HL-60 (cell line): ENCODE data around the gene CALHM6.
A peak's percentile ranks its signal among the peaks of the same experiment; 100 is the strongest.

Source experiments
- GABPA ChIP-seq: IDR thresholded peaks from 2 replicates; pipeline ENCODE4 v1.6.1; 2012; ENCODE audit warnings: low read depth
- POLR2AphosphoS5 ChIP-seq: IDR thresholded peaks from 2 replicates; pipeline ENCODE4 v1.6.1; 2012; ENCODE audit warnings: low read depth
- SPI1 ChIP-seq: IDR thresholded peaks from 2 replicates; pipeline ENCODE4 v1.6.1; 2012; ENCODE audit warnings: low read depth, mild to moderate bottlenecking, borderline replicate concordance
- TF ChIP-seq, protein P1 (sequence below): IDR thresholded peaks from one replicate; pipeline ENCODE4 v1.5.1; 2011; ENCODE audit warnings: low read length, control low read depth, inconsistent platforms; ENCODE audit not compliant: insufficient read depth
- TF ChIP-seq, protein P2 (sequence below): IDR thresholded peaks from 2 replicates; pipeline ENCODE4 v1.6.1; 2012; ENCODE audit warnings: low read depth; ENCODE audit not compliant: insufficient replicate concordance

DNA sequence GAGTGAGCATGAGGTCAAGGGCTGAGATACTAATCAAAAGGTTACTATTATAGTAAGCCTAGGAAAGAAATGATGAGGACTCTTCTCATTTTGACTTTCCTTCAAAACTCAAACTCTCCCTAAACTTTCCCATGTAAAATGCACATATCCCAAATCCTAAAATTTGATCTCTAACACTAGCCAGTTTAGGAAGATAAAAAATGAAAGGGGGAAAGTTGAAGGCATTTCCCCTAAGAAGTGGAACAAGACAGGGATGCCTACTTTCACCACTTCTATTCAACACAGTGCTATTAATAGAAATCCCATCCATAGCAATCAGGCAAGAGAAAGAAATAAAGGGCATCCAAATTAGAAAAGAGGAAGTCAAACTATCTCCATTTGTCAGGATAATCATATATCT, 47.4 kb downstream of the CALHM6 start:
- TF ChIP-seq, protein P1, sequence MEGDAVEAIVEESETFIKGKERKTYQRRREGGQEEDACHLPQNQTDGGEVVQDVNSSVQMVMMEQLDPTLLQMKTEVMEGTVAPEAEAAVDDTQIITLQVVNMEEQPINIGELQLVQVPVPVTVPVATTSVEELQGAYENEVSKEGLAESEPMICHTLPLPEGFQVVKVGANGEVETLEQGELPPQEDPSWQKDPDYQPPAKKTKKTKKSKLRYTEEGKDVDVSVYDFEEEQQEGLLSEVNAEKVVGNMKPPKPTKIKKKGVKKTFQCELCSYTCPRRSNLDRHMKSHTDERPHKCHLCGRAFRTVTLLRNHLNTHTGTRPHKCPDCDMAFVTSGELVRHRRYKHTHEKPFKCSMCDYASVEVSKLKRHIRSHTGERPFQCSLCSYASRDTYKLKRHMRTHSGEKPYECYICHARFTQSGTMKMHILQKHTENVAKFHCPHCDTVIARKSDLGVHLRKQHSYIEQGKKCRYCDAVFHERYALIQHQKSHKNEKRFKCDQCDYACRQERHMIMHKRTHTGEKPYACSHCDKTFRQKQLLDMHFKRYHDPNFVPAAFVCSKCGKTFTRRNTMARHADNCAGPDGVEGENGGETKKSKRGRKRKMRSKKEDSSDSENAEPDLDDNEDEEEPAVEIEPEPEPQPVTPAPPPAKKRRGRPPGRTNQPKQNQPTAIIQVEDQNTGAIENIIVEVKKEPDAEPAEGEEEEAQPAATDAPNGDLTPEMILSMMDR: no peak
- TF ChIP-seq POLR2AphosphoS5 (no peak), SPI1 (peak; percentile 59; the same call in 1 of the 2 replicates), GABPA (no peak)
- TF ChIP-seq, protein P2, sequence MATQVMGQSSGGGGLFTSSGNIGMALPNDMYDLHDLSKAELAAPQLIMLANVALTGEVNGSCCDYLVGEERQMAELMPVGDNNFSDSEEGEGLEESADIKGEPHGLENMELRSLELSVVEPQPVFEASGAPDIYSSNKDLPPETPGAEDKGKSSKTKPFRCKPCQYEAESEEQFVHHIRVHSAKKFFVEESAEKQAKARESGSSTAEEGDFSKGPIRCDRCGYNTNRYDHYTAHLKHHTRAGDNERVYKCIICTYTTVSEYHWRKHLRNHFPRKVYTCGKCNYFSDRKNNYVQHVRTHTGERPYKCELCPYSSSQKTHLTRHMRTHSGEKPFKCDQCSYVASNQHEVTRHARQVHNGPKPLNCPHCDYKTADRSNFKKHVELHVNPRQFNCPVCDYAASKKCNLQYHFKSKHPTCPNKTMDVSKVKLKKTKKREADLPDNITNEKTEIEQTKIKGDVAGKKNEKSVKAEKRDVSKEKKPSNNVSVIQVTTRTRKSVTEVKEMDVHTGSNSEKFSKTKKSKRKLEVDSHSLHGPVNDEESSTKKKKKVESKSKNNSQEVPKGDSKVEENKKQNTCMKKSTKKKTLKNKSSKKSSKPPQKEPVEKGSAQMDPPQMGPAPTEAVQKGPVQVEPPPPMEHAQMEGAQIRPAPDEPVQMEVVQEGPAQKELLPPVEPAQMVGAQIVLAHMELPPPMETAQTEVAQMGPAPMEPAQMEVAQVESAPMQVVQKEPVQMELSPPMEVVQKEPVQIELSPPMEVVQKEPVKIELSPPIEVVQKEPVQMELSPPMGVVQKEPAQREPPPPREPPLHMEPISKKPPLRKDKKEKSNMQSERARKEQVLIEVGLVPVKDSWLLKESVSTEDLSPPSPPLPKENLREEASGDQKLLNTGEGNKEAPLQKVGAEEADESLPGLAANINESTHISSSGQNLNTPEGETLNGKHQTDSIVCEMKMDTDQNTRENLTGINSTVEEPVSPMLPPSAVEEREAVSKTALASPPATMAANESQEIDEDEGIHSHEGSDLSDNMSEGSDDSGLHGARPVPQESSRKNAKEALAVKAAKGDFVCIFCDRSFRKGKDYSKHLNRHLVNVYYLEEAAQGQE: no peak
